ENCODE data around the gene PTPN6. TPM values are rescaled to one million over a fixed set of nuclear protein-coding genes. Genes with fewer than 3 reads are reported as not detected.

PTPN6 gene
- total and polyA plus RNA-seq, 2 of the 8 experiments (the other 6 are each of a cell fraction or from before 2014, with no cell fraction given), result 16.3 to 28.4 TPM

DNA sequence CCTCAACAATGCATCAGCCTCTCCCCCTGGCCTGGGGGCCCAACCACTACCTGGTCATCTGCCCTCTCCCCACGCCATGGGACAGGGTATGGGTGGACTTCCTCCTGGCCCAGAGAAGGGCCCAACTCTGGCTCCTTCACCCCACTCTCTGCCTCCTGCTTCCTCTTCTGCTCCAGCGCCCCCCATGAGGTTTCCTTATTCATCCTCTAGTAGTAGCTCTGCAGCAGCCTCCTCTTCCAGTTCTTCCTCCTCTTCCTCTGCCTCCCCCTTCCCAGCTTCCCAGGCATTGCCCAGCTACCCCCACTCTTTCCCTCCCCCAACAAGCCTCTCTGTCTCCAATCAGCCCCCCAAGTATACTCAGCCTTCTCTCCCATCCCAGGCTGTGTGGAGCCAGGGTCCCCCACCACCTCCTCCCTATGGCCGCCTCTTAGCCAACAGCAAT, 14.9 kb upstream of the PTPN6 start:
- DNase-seq (ENCODE audit: low read depth in 1 of 2, low spot score in 2 of 2), result no peak
- Histone ChIP-seq H3K4me3 (ENCODE audit: extremely low read depth in 1 of 4, insufficient read depth in 2 of 4, low read depth in 3 of 4, low read length in 4 of 4) (no peak overlapping the region), H3K56ac (replicated peaks; ENCODE audit: insufficient read length, low read depth, low read length) (no peak overlapping the region), H4K8ac (ENCODE audit: extremely low read depth, insufficient read depth, low read length) (no peak overlapping the region), H2BK120ac (replicated peaks; ENCODE audit: low read depth, low read length) (no peak overlapping the region), H2AFZ (ENCODE audit: low read length) (no peak overlapping the region), H3K4me2 (ENCODE audit: insufficient read depth in 1 of 2, low read depth in 2 of 2, low read length in 2 of 2) (no peak overlapping the region), H2BK5ac (ENCODE audit: low read depth, low read length) (0 out of 2 replicates have a peak overlapping the region, but pooled peaks have one; percentile 66), H3K27ac (ENCODE audit: low read depth, low read length) (no peak overlapping the region), H3K23me2 (ENCODE audit: low read depth, low read length) (peaks cover 4% of the 10 kb centered on the region; the same call in 1 of the 2 replicates), H2BK12ac (ENCODE audit: low read depth, low read length) (no peak overlapping the region), H2BK15ac (ENCODE audit: low read length) (no peak overlapping the region), H3K23ac (ENCODE audit: insufficient read length) (no peak overlapping the region), H3K79me1 (ENCODE audit: low read depth, low read length) (peaks cover 12% of the 10 kb centered on the region), H3K36me3 (ENCODE audit: control insufficient read depth in 2 of 4, insufficient read depth in 4 of 4, low read length in 3 of 4) (peaks cover 10 to 49% (median 28%) of the 10 kb centered on the region in 4 experiments), H2AK5ac (ENCODE audit: low read depth, low read length) (no peak overlapping the region), H4K20me1 (replicated peaks in 1 of 2; ENCODE audit: control insufficient read depth in 1 of 2, insufficient read depth in 2 of 2, low read length in 2 of 2) (peaks cover 13 to 15% of the 10 kb centered on the region in 2 experiments), H3K4me1 (replicated peaks in 1 of 4; ENCODE audit: control insufficient read depth in 3 of 4, insufficient read depth in 4 of 4, low read length in 3 of 4) (peaks cover 0 to 13% (median 5%) of the 10 kb centered on the region in 4 experiments; a peak in 5 of 7 replicates), H4K5ac (ENCODE audit: insufficient read length, low read depth, low read length) (no peak overlapping the region), H2BK20ac (ENCODE audit: low read length) (no peak overlapping the region), H3K27me3 (replicated peaks in 1 of 4; ENCODE audit: control insufficient read depth in 3 of 4, extremely low read depth in 1 of 4, insufficient read depth in 3 of 4, low read length in 3 of 4) (no peaks in the 10 kb centered on the region), H3K79me2 (ENCODE audit: control insufficient read depth in 1 of 2, insufficient read depth in 2 of 2, low read length in 2 of 2) (peaks cover 0 to 12% of the 10 kb centered on the region in 2 experiments; a peak in 2 of 4 replicates), H3K18ac (ENCODE audit: extremely low read depth, low read length) (no peak overlapping the region), H3K4ac (replicated peaks; ENCODE audit: insufficient read length, low read depth, low read length) (no peak overlapping the region), H4K91ac (replicated peaks; ENCODE audit: insufficient read length, low read length) (no peak overlapping the region), H3K9ac (replicated peaks in 1 of 4; ENCODE audit: extremely low read depth in 1 of 4, low read depth in 3 of 4, low read length in 3 of 4) (no peak overlapping the region), H3K14ac (ENCODE audit: insufficient read length) (no peak overlapping the region), H3K9me3 (ENCODE audit: insufficient read depth in 2 of 2, low read depth in 1 of 2, low read length in 1 of 2) (no peaks in the 10 kb centered on the region)
- POLR2A ChIA-PET (ENCODE audit: partially characterized antibody), result interaction anchor here (0.6 to 44.0 kb wide), 10 partner anchors 6 to 324 kb away, joined by 3 to 1596 read pairs (median 5); partner anchors contain the start of genes ATN1, C12orf57, EMG1 and ENO2
- TF ChIP-seq SRF (IDR thresholded peaks at IDR 0.05; ENCODE audit: low read depth, low read length) (no peak), YY1 (IDR thresholded peaks at IDR 0.05; ENCODE audit: low read depth, low read length) (no peak), KDM5A (IDR thresholded peaks at IDR 0.05; ENCODE audit: low read length) (no peak), SAP30 (IDR thresholded peaks at IDR 0.05; ENCODE audit: insufficient read depth, insufficient replicate concordance, low read length) (no peak), ZNF274 (IDR thresholded peaks at IDR 0.05; ENCODE audit: borderline replicate concordance, extremely low read depth, low read length) (no peak), FOSL1 (IDR thresholded peaks at IDR 0.05; ENCODE audit: insufficient read depth, low read depth, low read length) (no peak), CEBPB (IDR thresholded peaks at IDR 0.05; ENCODE audit: low read depth, low read length) (no peak), RBBP5 (IDR thresholded peaks at IDR 0.05; ENCODE audit: borderline replicate concordance, low read depth, low read length) (no peak)
- TF ChIP-seq, protein P1, sequence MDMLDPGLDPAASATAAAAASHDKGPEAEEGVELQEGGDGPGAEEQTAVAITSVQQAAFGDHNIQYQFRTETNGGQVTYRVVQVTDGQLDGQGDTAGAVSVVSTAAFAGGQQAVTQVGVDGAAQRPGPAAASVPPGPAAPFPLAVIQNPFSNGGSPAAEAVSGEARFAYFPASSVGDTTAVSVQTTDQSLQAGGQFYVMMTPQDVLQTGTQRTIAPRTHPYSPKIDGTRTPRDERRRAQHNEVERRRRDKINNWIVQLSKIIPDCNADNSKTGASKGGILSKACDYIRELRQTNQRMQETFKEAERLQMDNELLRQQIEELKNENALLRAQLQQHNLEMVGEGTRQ (IDR thresholded peaks at IDR 0.05; ENCODE audit: low read length), result no peak
- CTCF ChIA-PET (ENCODE audit: partially characterized antibody), result interaction anchor here (0.6 to 20.2 kb wide), 8 partner anchors 9 to 383 kb away, joined by 3 to 253 read pairs (median 3); partner anchors contain the start of genes ATN1, SPSB2 and TPI1
- FAIRE-seq, result no peak
- 90% methylated on average over 3 of the region's 3 CpGs; no CpG with 5 or more reads in 1 of the 2 experiments for WGBS, 2 experiments (ENCODE audit: extremely low coverage in 1 of 2, insufficient coverage in 1 of 2, insufficient read length in 1 of 2, insufficient replicate concordance in 2 of 2, low coverage in 1 of 2, low lambda C conversion rate in 2 of 2, missing lambda C conversion rate in 1 of 2)
